Measurements from ENCODE around the gene GPHN. TPM values are rescaled to one million over a fixed set of nuclear protein-coding genes. Genes with fewer than 3 reads are reported as not detected.

GPHN gene
- total RNA-seq, 1 donor from 2014 or later = 11.8 TPM

DNA sequence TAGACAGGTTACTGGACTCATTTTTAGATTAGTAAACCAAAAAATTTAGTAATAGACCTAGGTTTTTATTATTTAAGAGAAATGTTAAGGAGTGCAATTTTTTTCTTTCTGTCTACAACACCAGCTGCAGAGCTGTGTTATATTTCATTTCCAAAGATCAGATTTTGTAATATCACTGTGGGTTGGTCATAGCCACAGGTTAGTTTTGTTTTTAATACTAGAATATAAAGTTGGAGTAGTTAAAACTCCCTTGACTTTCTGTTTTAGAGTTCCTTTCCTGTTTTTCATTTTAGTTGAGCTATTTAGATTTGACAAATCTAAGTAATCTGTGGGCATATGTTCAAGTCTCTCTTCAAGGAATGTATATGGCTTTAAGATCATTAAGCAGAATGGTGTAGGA lies 650.6 kb downstream of the GPHN start:
- Histone ChIP-seq H3K4me3 (ENCODE audit: low read depth, low read length) (no peak overlapping the region), H3K36me3 (ENCODE audit: control insufficient read depth, insufficient read depth, low read length) (no peaks in the 10 kb centered on the region), H3K27me3 (ENCODE audit: control insufficient read depth, insufficient read depth, low read length) (no peaks in the 10 kb centered on the region)
- TF ChIP-seq, protein P1, sequence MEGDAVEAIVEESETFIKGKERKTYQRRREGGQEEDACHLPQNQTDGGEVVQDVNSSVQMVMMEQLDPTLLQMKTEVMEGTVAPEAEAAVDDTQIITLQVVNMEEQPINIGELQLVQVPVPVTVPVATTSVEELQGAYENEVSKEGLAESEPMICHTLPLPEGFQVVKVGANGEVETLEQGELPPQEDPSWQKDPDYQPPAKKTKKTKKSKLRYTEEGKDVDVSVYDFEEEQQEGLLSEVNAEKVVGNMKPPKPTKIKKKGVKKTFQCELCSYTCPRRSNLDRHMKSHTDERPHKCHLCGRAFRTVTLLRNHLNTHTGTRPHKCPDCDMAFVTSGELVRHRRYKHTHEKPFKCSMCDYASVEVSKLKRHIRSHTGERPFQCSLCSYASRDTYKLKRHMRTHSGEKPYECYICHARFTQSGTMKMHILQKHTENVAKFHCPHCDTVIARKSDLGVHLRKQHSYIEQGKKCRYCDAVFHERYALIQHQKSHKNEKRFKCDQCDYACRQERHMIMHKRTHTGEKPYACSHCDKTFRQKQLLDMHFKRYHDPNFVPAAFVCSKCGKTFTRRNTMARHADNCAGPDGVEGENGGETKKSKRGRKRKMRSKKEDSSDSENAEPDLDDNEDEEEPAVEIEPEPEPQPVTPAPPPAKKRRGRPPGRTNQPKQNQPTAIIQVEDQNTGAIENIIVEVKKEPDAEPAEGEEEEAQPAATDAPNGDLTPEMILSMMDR (IDR thresholded peaks at IDR 0.05; ENCODE audit: insufficient read depth, low read length, severe bottlenecking) = no peak
- FAIRE-seq = no peak
- no peak for DNase-seq (ENCODE audit: low read depth)

DNA sequence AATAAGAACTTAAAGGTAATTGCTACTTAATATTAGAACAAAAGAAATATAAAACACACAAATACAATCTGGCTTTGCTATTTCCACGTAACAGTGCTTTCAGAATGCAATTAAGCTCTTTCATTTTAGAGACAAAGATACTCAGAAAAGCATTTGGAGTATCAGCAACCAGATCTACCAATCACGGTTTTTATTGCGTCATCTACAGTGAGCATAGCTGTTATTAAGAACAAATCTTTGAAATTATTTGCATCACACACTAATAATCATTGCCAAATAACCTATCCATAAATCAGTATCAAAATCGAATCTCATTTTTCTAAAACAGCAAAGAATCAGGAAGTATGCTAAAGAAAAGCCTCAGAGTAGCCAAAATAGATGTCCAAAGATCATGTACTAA lies 654.4 kb downstream of the GPHN start:
- FAIRE-seq = no peak
- no peak overlapping the region for H3K4me3 ChIP-seq (ENCODE audit: low read depth, low read length)
- no peaks in the 10 kb centered on the region for H3K27me3 ChIP-seq (ENCODE audit: control insufficient read depth, insufficient read depth, low read length)
- TF ChIP-seq, protein P1 (IDR thresholded peaks at IDR 0.05; ENCODE audit: insufficient read depth, low read length, severe bottlenecking) = no peak
- no peaks in the 10 kb centered on the region for H3K36me3 ChIP-seq (ENCODE audit: control insufficient read depth, insufficient read depth, low read length)
- no peak for DNase-seq (ENCODE audit: low read depth)

DNA sequence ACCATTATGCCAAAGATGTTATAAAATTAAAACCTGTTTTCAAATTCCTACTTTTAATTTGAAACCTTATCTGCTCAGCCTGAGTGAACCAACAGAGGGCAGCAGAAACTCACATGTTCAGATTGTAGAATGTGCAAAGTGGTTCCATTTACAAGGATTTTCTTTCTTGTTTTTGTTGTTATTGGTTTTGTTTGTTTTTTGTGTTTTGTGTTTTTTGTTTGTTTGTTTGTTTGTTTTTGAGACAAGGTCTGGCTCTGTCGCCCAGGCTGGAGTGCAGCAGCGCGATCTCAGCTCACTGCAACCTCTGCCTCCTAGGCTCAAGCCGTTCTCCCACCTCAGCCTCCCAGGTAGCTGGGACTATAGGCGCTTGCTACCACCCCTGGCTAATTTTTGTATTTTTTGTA lies 658.5 kb downstream of the GPHN start:
- TF ChIP-seq, protein P1 (IDR thresholded peaks at IDR 0.05; ENCODE audit: insufficient read depth, low read length, severe bottlenecking) = peak; percentile 73
- peak; percentile 40 for DNase-seq (ENCODE audit: low read depth)
- no peaks in the 10 kb centered on the region for H3K27me3 ChIP-seq (ENCODE audit: control insufficient read depth, insufficient read depth, low read length)
- H3K4me3 ChIP-seq (ENCODE audit: low read depth, low read length) = no peak overlapping the region
- no peak for FAIRE-seq
- no peaks in the 10 kb centered on the region for H3K36me3 ChIP-seq (ENCODE audit: control insufficient read depth, insufficient read depth, low read length)

DNA sequence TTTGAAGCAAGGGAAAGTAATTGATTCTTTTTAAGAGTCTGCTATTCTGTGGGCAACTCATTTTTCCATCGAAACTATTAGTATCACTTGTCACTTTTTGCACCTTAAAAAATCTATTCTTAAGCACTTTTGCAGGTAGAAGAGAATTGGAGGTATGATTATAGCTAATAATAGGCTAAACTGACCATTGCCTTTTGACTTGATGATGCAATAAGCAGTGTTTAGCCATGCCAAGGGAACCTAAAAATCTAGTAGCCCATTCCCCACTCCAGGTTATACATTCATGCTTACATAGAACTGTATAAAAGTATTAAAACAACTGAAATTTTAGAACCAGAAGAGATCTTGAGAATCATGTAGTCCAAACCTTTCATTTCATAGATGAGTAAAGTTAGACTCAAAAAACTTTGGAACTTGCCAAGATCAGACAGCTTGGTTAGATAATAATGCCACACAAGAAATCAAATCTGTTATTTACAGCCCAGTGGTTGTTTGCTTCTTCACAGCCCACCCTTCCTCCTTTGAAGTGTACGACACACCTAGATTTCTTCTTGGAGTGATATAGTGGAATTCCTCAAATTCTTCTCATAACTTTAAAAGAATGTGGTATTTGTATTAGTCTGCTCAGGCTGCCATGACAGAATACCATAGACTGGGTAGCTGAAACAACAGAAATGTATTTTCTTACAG lies 659.6 kb downstream of the GPHN start:
- H3K4me3 ChIP-seq (ENCODE audit: low read depth, low read length) = no peak overlapping the region
- no peaks in the 10 kb centered on the region for H3K27me3 ChIP-seq (ENCODE audit: control insufficient read depth, insufficient read depth, low read length)
- no peaks in the 10 kb centered on the region for H3K36me3 ChIP-seq (ENCODE audit: control insufficient read depth, insufficient read depth, low read length)
- DNase-seq (ENCODE audit: low read depth) (no peak), FAIRE-seq (no peak)
- TF ChIP-seq, protein P1 (IDR thresholded peaks at IDR 0.05; ENCODE audit: insufficient read depth, low read length, severe bottlenecking) = no peak

DNA sequence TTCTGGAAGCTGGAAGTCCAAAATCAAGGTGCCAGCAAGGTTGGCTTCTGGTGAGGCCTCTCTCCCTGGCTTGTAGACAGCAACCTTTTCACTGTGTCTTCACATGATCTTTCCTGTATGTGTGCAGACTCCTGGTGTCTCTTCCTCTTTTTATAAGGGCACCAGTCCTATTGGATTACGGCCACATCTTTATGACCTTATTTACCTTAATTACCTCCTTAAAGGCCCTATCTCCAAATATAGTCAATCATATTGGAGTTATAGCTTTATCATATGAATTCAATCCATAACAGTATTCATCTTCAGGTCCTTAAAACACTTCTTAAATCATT lies 660.1 kb downstream of the GPHN start:
- TF ChIP-seq, protein P1 (IDR thresholded peaks at IDR 0.05; ENCODE audit: insufficient read depth, low read length, severe bottlenecking) = no peak
- H3K27me3 ChIP-seq (ENCODE audit: control insufficient read depth, insufficient read depth, low read length) = no peaks in the 10 kb centered on the region
- H3K4me3 ChIP-seq (ENCODE audit: low read depth, low read length) = no peak overlapping the region
- H3K36me3 ChIP-seq (ENCODE audit: control insufficient read depth, insufficient read depth, low read length) = no peaks in the 10 kb centered on the region
- no peak for FAIRE-seq
- no peak for DNase-seq (ENCODE audit: low read depth)

DNA sequence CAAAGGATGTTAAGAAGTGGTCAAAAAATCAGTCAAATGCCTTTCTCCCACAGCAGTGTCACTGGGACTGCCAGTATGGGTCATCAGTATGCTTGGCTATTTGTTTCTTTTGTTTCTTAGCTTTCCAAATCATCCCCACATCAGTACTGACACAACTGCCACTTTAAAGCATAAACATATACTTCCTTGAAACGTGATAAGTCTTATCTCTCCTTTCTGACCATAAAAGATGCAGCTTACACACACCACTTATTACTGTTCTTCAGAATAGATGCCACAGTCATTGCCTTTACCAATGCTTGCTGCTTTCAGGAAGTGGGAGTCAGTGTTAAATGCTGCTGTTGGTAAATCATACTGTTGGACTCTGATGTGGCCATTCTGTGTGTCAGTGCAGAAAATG lies 662.7 kb downstream of the GPHN start:
- no peak for FAIRE-seq
- Histone ChIP-seq H3K27me3 (ENCODE audit: control insufficient read depth, insufficient read depth, low read length) (no peaks in the 10 kb centered on the region), H3K36me3 (ENCODE audit: control insufficient read depth, insufficient read depth, low read length) (no peaks in the 10 kb centered on the region), H3K4me3 (ENCODE audit: low read depth, low read length) (no peak overlapping the region)
- no peak for DNase-seq (ENCODE audit: low read depth)
- TF ChIP-seq, protein P1 (IDR thresholded peaks at IDR 0.05; ENCODE audit: insufficient read depth, low read length, severe bottlenecking) = no peak
